OCI-LY1 (cell line): Measurements from ENCODE around the gene CFAP52.
"Not testable (repeated sequence)": the region's sequence is repeated elsewhere in the genome, so short reads cannot be mapped to it uniquely, and the experiment has no call there.

Source experiments
- H2AFZ ChIP-seq: fragments of 200-600 bp; sonication (generic), shearing (Covaris generic); 2 replicates; pipeline ENCODE4 v1.6.0; 2014; ENCODE audit warnings: antibody characterized with exemption, mild to moderate bottlenecking, low read length
- H3F3A ChIP-seq: fragments of 200-600 bp; sonication (generic), shearing (Covaris generic); 2 replicates; pipeline ENCODE4 v1.6.0; 2014; ENCODE audit warnings: mild to moderate bottlenecking, antibody characterized with exemption, low read length, moderate library complexity; ENCODE audit not compliant: insufficient read depth
- H3K27ac ChIP-seq: fragments of 200-600 bp; sonication (generic); 2 replicates; pipeline ENCODE4 v1.5.1; 2014; ENCODE audit warnings: low read length, mixed run types, mild to moderate bottlenecking, low read depth; ENCODE audit not compliant: poor library complexity, severe bottlenecking
- H3K27me3 ChIP-seq: fragments of 200-600 bp; sonication (generic); 2 replicates; pipeline ENCODE4 v1.6.0; 2014; ENCODE audit warnings: antibody characterized with exemption, mild to moderate bottlenecking, low read length, moderate library complexity; ENCODE audit not compliant: insufficient read depth
- H3K36me3 ChIP-seq: fragments of 200-600 bp; sonication (generic); 2 replicates; pipeline ENCODE4 v1.6.1; 2014; ENCODE audit warnings: mild to moderate bottlenecking, antibody characterized with exemption, low read length, moderate library complexity, mixed read lengths; ENCODE audit not compliant: insufficient read depth
- H3K4me1 ChIP-seq: fragments of 200-600 bp; sonication (generic); 2 replicates; pipeline ENCODE4 v1.5.1; 2014; ENCODE audit warnings: mild to moderate bottlenecking, low read length, moderate library complexity; ENCODE audit not compliant: insufficient read depth, severe bottlenecking
- H3K4me2 ChIP-seq: fragments of 200-600 bp; sonication (generic), shearing (Covaris generic); 2 replicates; pipeline ENCODE4 v1.6.1; 2014; ENCODE audit warnings: low read length
- H3K4me3 ChIP-seq: fragments of 200-600 bp; sonication (generic); 2 replicates; pipeline ENCODE4 v1.5.1; 2014; ENCODE audit warnings: low read length, low read depth, mild to moderate bottlenecking, mixed read lengths; ENCODE audit not compliant: poor library complexity, severe bottlenecking
- H3K79me2 ChIP-seq: fragments of 200-600 bp; shearing (Covaris generic); 2 replicates; pipeline ENCODE4 v1.6.1; 2016; ENCODE audit warnings: mixed run types, low read length, mixed read lengths; ENCODE audit not compliant: insufficient read depth
- H3K9ac ChIP-seq: fragments of 200-600 bp; sonication (generic), shearing (Covaris generic); 2 replicates; pipeline ENCODE4 v1.6.1; 2014; ENCODE audit warnings: mild to moderate bottlenecking, low read length, mixed read lengths
- H3K9me2 ChIP-seq: fragments of 200-600 bp; sonication (generic), shearing (Covaris generic); 2 replicates; pipeline ENCODE4 v1.6.1; 2014; ENCODE audit warnings: low read depth, mild to moderate bottlenecking, low read length, mixed read lengths
- H3K9me3 ChIP-seq: fragments of 200-600 bp; shearing (Covaris generic); 2 replicates; pipeline ENCODE4 v1.6.1; 2014; ENCODE audit warnings: low read length, mixed read lengths
- H4K20me1 ChIP-seq: fragments of 200-600 bp; sonication (generic), shearing (Covaris generic); 2 replicates; pipeline ENCODE4 v1.6.0; 2016; ENCODE audit warnings: mild to moderate bottlenecking, low read length; ENCODE audit not compliant: insufficient read depth
- CTCF ChIP-seq: fragments of 200-600 bp; sonication (generic), shearing (Covaris generic); IDR thresholded peaks from 2 replicates; pipeline ENCODE4 v1.5.1; 2017; ENCODE audit warnings: mild to moderate bottlenecking, antibody characterized with exemption, low read length, moderate library complexity, mixed read lengths
- EZH2 ChIP-seq: fragments of 200-600 bp; sonication (generic), shearing (Covaris generic); IDR thresholded peaks from 2 replicates; pipeline ENCODE4 v1.8.0; 2017; ENCODE audit warnings: borderline replicate concordance, mixed run types, mild to moderate bottlenecking, antibody characterized with exemption, low read length, moderate library complexity, mixed read lengths

The CFAP52 gene

GRCh38 chr17:9566067-9566466 is 10.4 kb upstream of the CFAP52 start:
- H3K4me2 ChIP-seq: no peak overlapping the region
- H3K9me2 ChIP-seq: no peaks in the 10 kb centered on the region
- no peak overlapping the region for H3K9ac ChIP-seq
- H4K20me1 ChIP-seq: no peaks in the 10 kb centered on the region
- peaks cover 34% of the 10 kb centered on the region for H3K36me3 ChIP-seq
- H3K4me3 ChIP-seq: no peak overlapping the region
- no peaks in the 10 kb centered on the region for H3K79me2 ChIP-seq
- TF ChIP-seq EZH2 (no peak), CTCF (no peak)
- H3K9me3 ChIP-seq: no peaks in the 10 kb centered on the region
- no peak overlapping the region for H3K27ac ChIP-seq
- H3F3A ChIP-seq: no peaks in the 10 kb centered on the region
- no peaks in the 10 kb centered on the region for H3K27me3 ChIP-seq
- H3K4me1 ChIP-seq: peaks cover 6% of the 10 kb centered on the region
- H2AFZ ChIP-seq: no peak overlapping the region

GRCh38 chr17:9566739-9567138 is 9.7 kb upstream of the CFAP52 start:
- not testable (repeated sequence) for H3K79me2 ChIP-seq, H3K4me3 ChIP-seq, H3K9ac ChIP-seq, H3K9me3 ChIP-seq, H3K27ac ChIP-seq, H3K9me2 ChIP-seq, H3K4me1 ChIP-seq, H4K20me1 ChIP-seq, H3K4me2 ChIP-seq, H3K27me3 ChIP-seq, H3F3A ChIP-seq, H2AFZ ChIP-seq
- peaks cover 34% of the 10 kb centered on the region for H3K36me3 ChIP-seq

- H3K9ac ChIP-seq: no peak overlapping the region
- peak overlapping the region; percentile 12 for H3K27ac ChIP-seq
- H3K36me3 ChIP-seq: peaks cover 34% of the 10 kb centered on the region
- no peaks in the 10 kb centered on the region for H3K27me3 ChIP-seq
- H3K9me2 ChIP-seq: no peaks in the 10 kb centered on the region
- H3K79me2 ChIP-seq: no peaks in the 10 kb centered on the region
- no peak overlapping the region for H3K4me3 ChIP-seq
- no peak overlapping the region for H2AFZ ChIP-seq
- H4K20me1 ChIP-seq: no peaks in the 10 kb centered on the region
- H3F3A ChIP-seq: no peaks in the 10 kb centered on the region
- H3K4me2 ChIP-seq: no peak overlapping the region
- no peak for TF ChIP-seq EZH2
- no peak for TF ChIP-seq CTCF
- peaks cover 6% of the 10 kb centered on the region for H3K4me1 ChIP-seq
- H3K9me3 ChIP-seq: no peaks in the 10 kb centered on the region
These were observed 8.4 kb upstream of the CFAP52 start for GRCh38 chr17:9568004-9568403.

GRCh38 chr17:9568957-9569588 is 7.4 kb upstream of the CFAP52 start:
- Histone ChIP-seq H3K27ac (no peak overlapping the region), H3K27me3 (no peaks in the 10 kb centered on the region), H3K79me2 (no peaks in the 10 kb centered on the region), H3K4me1 (peaks cover 6% of the 10 kb centered on the region), H3K9me3 (no peaks in the 10 kb centered on the region), H3F3A (no peaks in the 10 kb centered on the region), H3K4me3 (no peak overlapping the region), H3K9ac (no peak overlapping the region), H3K4me2 (no peak overlapping the region), H3K36me3 (peaks cover 34% of the 10 kb centered on the region), H2AFZ (no peak overlapping the region), H3K9me2 (no peaks in the 10 kb centered on the region), H4K20me1 (no peaks in the 10 kb centered on the region)
- TF ChIP-seq CTCF: no peak
- TF ChIP-seq EZH2: no peak
